ENCODE data around the gene NRIP2.

DNA sequence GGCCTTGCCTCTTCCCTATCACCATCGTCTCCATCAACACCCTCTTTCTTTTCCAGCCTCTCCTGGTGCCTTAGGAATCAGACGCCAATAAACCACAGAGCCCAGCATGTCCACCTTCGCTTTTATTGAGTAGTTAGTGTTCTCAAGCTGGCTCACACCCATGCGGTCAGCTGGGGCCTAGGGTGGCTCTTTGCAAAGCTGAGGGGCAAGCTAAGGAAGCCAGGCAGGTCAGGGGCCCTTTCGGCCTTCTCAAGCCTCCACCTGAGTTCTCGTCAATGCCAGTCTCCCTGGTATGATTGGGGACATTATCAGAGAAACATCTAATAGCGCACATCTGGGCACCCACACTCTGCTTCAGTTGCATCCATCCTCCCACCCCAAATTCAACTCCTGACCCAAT, 22.7 kb upstream of the NRIP2 start:
- TF ChIP-seq, protein P1, sequence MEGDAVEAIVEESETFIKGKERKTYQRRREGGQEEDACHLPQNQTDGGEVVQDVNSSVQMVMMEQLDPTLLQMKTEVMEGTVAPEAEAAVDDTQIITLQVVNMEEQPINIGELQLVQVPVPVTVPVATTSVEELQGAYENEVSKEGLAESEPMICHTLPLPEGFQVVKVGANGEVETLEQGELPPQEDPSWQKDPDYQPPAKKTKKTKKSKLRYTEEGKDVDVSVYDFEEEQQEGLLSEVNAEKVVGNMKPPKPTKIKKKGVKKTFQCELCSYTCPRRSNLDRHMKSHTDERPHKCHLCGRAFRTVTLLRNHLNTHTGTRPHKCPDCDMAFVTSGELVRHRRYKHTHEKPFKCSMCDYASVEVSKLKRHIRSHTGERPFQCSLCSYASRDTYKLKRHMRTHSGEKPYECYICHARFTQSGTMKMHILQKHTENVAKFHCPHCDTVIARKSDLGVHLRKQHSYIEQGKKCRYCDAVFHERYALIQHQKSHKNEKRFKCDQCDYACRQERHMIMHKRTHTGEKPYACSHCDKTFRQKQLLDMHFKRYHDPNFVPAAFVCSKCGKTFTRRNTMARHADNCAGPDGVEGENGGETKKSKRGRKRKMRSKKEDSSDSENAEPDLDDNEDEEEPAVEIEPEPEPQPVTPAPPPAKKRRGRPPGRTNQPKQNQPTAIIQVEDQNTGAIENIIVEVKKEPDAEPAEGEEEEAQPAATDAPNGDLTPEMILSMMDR (IDR thresholded peaks at IDR 0.05), result no peak
- no peak for TF ChIP-seq EP300 (IDR thresholded peaks at IDR 0.05)

Data from tibial nerve (tissue), 4 donors.